HL-60/S4 (cell line): ENCODE measurements around the gene SENP5.
"Not testable (repeated sequence)": the region's sequence is repeated elsewhere in the genome, so short reads cannot be mapped to it uniquely, and the experiment has no call there.

Experiments
- in situ Hi-C: fragments of 300-500 bp; cut with MboI; formaldehyde crosslinking; loops from 2 replicates; pipeline ENCODE4 v1.14.3; 2022; ENCODE audit warnings: low sequenced_read_pairs

SENP5 gene

GRCh38 chr3:196867507-196868296 lies at the start of gene SENP5:
Gene SENP5 (plus strand): TSS chr3:196867920. CDS start chr3:196885182, 17,262 bp downstream.
- in situ Hi-C loops = no loop called here

- in situ Hi-C loops = no loop called here
Measured at GRCh38 chr3:196821806-196822355, 45.8 kb upstream of the SENP5 start.

GRCh38 chr3:196829651-196830050 lies 38.1 kb upstream of the SENP5 start:
- in situ Hi-C loops = not testable (repeated sequence)

- in situ Hi-C loops = no loop called here
Measured at GRCh38 chr3:196835086-196835485, 32.6 kb upstream of the SENP5 start.

GRCh38 chr3:196836626-196837025 lies 31.1 kb upstream of the SENP5 start:
- in situ Hi-C loops = not testable (repeated sequence)

GRCh38 chr3:196837819-196838420 lies 29.8 kb upstream of the SENP5 start:
- in situ Hi-C loops = no loop called here

GRCh38 chr3:196839351-196839750 lies 28.4 kb upstream of the SENP5 start:
- in situ Hi-C loops = not testable (repeated sequence)

GRCh38 chr3:196842567-196843434 lies 24.9 kb upstream of the SENP5 start:
- in situ Hi-C loops = no loop called here

- in situ Hi-C loops = no loop called here
Measured at GRCh38 chr3:196843435-196844110, 24.1 kb upstream of the SENP5 start.

GRCh38 chr3:196844235-196845219 lies 23.2 kb upstream of the SENP5 start:
- in situ Hi-C loops = not testable (repeated sequence)

- in situ Hi-C loops = not testable (repeated sequence)
Measured at GRCh38 chr3:196848375-196848774, 19.3 kb upstream of the SENP5 start.

- in situ Hi-C loops = no loop called here
Measured at GRCh38 chr3:196849180-196849741, 18.5 kb upstream of the SENP5 start.

- in situ Hi-C loops = not testable (repeated sequence)
Measured at GRCh38 chr3:196863000-196863399, 4.7 kb upstream of the SENP5 start.

GRCh38 chr3:196867155-196867506 lies 589 bp upstream of the SENP5 start:
- in situ Hi-C loops = no loop called here

- in situ Hi-C loops = no loop called here
Measured at GRCh38 chr3:196868297-196868661, 559 bp downstream of the SENP5 start.

GRCh38 chr3:196872316-196872715 lies 4.6 kb downstream of the SENP5 start:
- in situ Hi-C loops = no loop called here

- in situ Hi-C loops = not testable (repeated sequence)
Measured at GRCh38 chr3:196874511-196875094, 6.9 kb downstream of the SENP5 start.

GRCh38 chr3:196875258-196875657 lies 7.5 kb downstream of the SENP5 start:
- in situ Hi-C loops = no loop called here

- in situ Hi-C loops = no loop called here
Measured at GRCh38 chr3:196883361-196883760, 15.6 kb downstream of the SENP5 start.
